Mucosa of gallbladder (tissue), 1 donor: ENCODE data around the gene NELL1. TPM values are rescaled to one million over a fixed set of nuclear protein-coding genes. Genes with fewer than 3 reads are reported as not detected.
"Not testable (repeated sequence)": the region's sequence is repeated elsewhere in the genome, so short reads cannot be mapped to it uniquely, and the experiment has no call there.

Experiments used
- DNase-seq: peaks from one replicate; pipeline ENCODE4 v3.0.0-alpha.2; 2020; ENCODE audit warnings: low spot score
- total RNA-seq: library from RNA; stranded (reverse); gene quantifications from one replicate; pipeline ENCODE4 v1.2.1, GENCODE V29; 2021
- donor health status: DM: no; HTN: no; CAD: no.

Gene NELL1
- total RNA-seq, 1 donor from 2014 or later, result 0.29 TPM

- DNase-seq, result no peak
Measured at GRCh38 chr11:21105196-21105917, 436.0 kb downstream of the NELL1 start.

GRCh38 chr11:21109341-21109740 lies 440.0 kb downstream of the NELL1 start:
- no peak for DNase-seq

GRCh38 chr11:21110415-21110814 lies 441.0 kb downstream of the NELL1 start:
- no peak for DNase-seq

GRCh38 chr11:21113876-21114275 lies 444.5 kb downstream of the NELL1 start:
- no peak for DNase-seq

GRCh38 chr11:21116009-21116408 lies 446.6 kb downstream of the NELL1 start:
- DNase-seq, result peak; percentile 23

- DNase-seq, result no peak
Measured at GRCh38 chr11:21119411-21119810, 450.0 kb downstream of the NELL1 start.

- no peak for DNase-seq
Measured at GRCh38 chr11:21121991-21122390, 452.6 kb downstream of the NELL1 start.

GRCh38 chr11:21122523-21122922 lies 453.1 kb downstream of the NELL1 start:
- no peak for DNase-seq

GRCh38 chr11:21132146-21132720 lies 462.8 kb downstream of the NELL1 start:
- DNase-seq, result no peak

GRCh38 chr11:21133244-21133643 lies 463.9 kb downstream of the NELL1 start:
- no peak for DNase-seq

GRCh38 chr11:21133722-21134121 lies 464.3 kb downstream of the NELL1 start:
- DNase-seq, result no peak

- DNase-seq, result no peak
Measured at GRCh38 chr11:21137803-21138202, 468.4 kb downstream of the NELL1 start.

GRCh38 chr11:21141557-21141956 lies 472.2 kb downstream of the NELL1 start:
- not testable (repeated sequence) for DNase-seq

GRCh38 chr11:21142007-21142406 lies 472.6 kb downstream of the NELL1 start:
- DNase-seq, result no peak

GRCh38 chr11:21144531-21144930 lies 475.1 kb downstream of the NELL1 start:
- no peak for DNase-seq

GRCh38 chr11:21148376-21148775 lies 479.0 kb downstream of the NELL1 start:
- no peak for DNase-seq

- DNase-seq, result no peak
Measured at GRCh38 chr11:21160140-21160539, 490.8 kb downstream of the NELL1 start.

- DNase-seq, result no peak
Measured at GRCh38 chr11:21169639-21170038, 500.3 kb downstream of the NELL1 start.

- no peak for DNase-seq
Measured at GRCh38 chr11:21173476-21173875, 504.1 kb downstream of the NELL1 start.

- no peak for DNase-seq
Measured at GRCh38 chr11:21174781-21175180, 505.4 kb downstream of the NELL1 start.

GRCh38 chr11:21177379-21177778 lies 508.0 kb downstream of the NELL1 start:
- DNase-seq, result no peak

- no peak for DNase-seq
Measured at GRCh38 chr11:21179770-21180169, 510.4 kb downstream of the NELL1 start.

- no peak for DNase-seq
Measured at GRCh38 chr11:21180182-21180581, 510.8 kb downstream of the NELL1 start.

GRCh38 chr11:21185959-21186358 lies 516.6 kb downstream of the NELL1 start:
- DNase-seq, result no peak
